Measurements from ENCODE around the gene OGDH.

OGDH gene

GRCh38 chr7:44738051-44738723 lies 131.8 kb downstream of the OGDH start:
- CTCF ChIA-PET, result interaction anchor here (1.6 to 1.7 kb wide), 2 partner anchors 10 to 108 kb away, joined by 4 read pairs; no protein-coding TSS in a partner anchor
- POLR2A ChIA-PET, result interaction anchor here (0.6 kb wide), 1 partner anchor 351 kb away, joined by 3 read pairs; no protein-coding TSS in a partner anchor
- DNase-seq (ENCODE audit: extremely low spot score), result no peak
- no peak for TF ChIP-seq CTCF (IDR thresholded peaks at IDR 0.05; ENCODE audit: control extremely low read depth, extremely low read depth, low read depth, missing control alignments)

GRCh38 chr7:44738876-44739665 lies 132.6 kb downstream of the OGDH start:
- CTCF ChIA-PET, result interaction anchor here (1.6 kb wide), 1 partner anchor 11 kb away, joined by 4 read pairs; no protein-coding TSS in a partner anchor
- DNase-seq (ENCODE audit: extremely low spot score), result no peak
- POLR2A ChIA-PET, result interaction anchor here (0.6 kb wide), 1 partner anchor 350 kb away, joined by 3 read pairs; no protein-coding TSS in a partner anchor
- no peak for TF ChIP-seq CTCF (IDR thresholded peaks at IDR 0.05; ENCODE audit: control extremely low read depth, extremely low read depth, low read depth, missing control alignments)

- POLR2A ChIA-PET, result no interaction called here
- TF ChIP-seq CTCF (IDR thresholded peaks at IDR 0.05; ENCODE audit: control extremely low read depth, extremely low read depth, low read depth, missing control alignments), result no peak
- CTCF ChIA-PET, result no interaction called here
- no peak for DNase-seq (ENCODE audit: extremely low spot score)
Measured at GRCh38 chr7:44740055-44740454, 133.6 kb downstream of the OGDH start.

GRCh38 chr7:44743750-44744149 lies 137.3 kb downstream of the OGDH start:
- ChIA-PET CTCF (interaction anchor here (1.0 to 1.1 kb wide), 2 partner anchors 25 to 44 kb away, joined by 3 read pairs; no protein-coding TSS in a partner anchor), POLR2A (no interaction called here)
- TF ChIP-seq CTCF (IDR thresholded peaks at IDR 0.05; ENCODE audit: control extremely low read depth, extremely low read depth, low read depth, missing control alignments), result no peak
- DNase-seq (ENCODE audit: extremely low spot score), result no peak

- peak; percentile 97 for DNase-seq (ENCODE audit: extremely low spot score)
- POLR2A ChIA-PET, result no interaction called here
- CTCF ChIA-PET, result interaction anchor here (1.3 kb wide), 1 partner anchor 99 kb away, joined by 3 read pairs; the partner anchor contains the start of gene H2AZ2
- no peak for TF ChIP-seq CTCF (IDR thresholded peaks at IDR 0.05; ENCODE audit: control extremely low read depth, extremely low read depth, low read depth, missing control alignments)
Measured at GRCh38 chr7:44748045-44748947, 141.9 kb downstream of the OGDH start, which contains the start of gene ZMIZ2. Gene ZMIZ2 (plus strand): TSS chr7:44748847. CDS start chr7:44756250, 7,403 bp downstream.
